ENCODE measurements around the gene ARHGAP21.

DNA sequence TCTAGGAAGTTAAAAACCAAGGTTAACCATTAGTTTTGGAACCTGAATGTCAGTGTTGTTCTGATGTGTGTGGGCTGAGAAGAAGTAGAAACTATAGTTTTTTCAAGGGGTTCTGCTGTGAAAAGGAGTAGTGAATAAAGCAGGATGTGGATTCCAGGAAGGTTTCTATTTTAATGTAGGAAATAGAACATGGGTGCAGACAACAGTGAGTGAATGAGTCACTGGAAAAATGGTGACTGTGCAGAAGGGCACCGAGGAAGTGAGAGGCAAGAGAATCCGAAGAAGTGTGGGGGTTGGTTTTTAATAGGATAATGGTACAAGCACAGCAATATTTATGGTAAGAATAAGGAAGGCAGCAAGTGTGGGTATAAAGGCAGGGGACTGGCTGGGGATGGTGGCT is 120.4 kb downstream of the ARHGAP21 start:
- TF ChIP-seq, protein P1, sequence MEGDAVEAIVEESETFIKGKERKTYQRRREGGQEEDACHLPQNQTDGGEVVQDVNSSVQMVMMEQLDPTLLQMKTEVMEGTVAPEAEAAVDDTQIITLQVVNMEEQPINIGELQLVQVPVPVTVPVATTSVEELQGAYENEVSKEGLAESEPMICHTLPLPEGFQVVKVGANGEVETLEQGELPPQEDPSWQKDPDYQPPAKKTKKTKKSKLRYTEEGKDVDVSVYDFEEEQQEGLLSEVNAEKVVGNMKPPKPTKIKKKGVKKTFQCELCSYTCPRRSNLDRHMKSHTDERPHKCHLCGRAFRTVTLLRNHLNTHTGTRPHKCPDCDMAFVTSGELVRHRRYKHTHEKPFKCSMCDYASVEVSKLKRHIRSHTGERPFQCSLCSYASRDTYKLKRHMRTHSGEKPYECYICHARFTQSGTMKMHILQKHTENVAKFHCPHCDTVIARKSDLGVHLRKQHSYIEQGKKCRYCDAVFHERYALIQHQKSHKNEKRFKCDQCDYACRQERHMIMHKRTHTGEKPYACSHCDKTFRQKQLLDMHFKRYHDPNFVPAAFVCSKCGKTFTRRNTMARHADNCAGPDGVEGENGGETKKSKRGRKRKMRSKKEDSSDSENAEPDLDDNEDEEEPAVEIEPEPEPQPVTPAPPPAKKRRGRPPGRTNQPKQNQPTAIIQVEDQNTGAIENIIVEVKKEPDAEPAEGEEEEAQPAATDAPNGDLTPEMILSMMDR (IDR thresholded peaks at IDR 0.05), result no peak
- TF ChIP-seq POLR2A (IDR thresholded peaks at IDR 0.05) (no peak), POLR2AphosphoS5 (IDR thresholded peaks at IDR 0.05) (no peak)

Measured in sigmoid colon (tissue), 4 donors.